ENCODE results near the gene KCNK10. TPM values are rescaled to one million over a fixed set of nuclear protein-coding genes. Genes with fewer than 3 reads are reported as not detected.

KCNK10 gene
- polyA plus RNA-seq, 2 of the 4 experiments (the other 2 are of a cell fraction), result not detected

- no peak overlapping the region for H3K4me3 ChIP-seq
- WGBS (ENCODE audit: missing lambda C conversion rate), result 22% methylated on average over 4 of the region's 4 CpGs
- FAIRE-seq (no peak), ATAC-seq (no peak), DNase-seq (ENCODE audit: low read depth in 1 of 2, low spot score in 1 of 2) (no peak)
- no peaks in the 10 kb centered on the region for H3K9me3 ChIP-seq
- no peak for TF ChIP-seq RFX5 (IDR thresholded peaks at IDR 0.05)
- no peak for TF ChIP-seq MAX (IDR thresholded peaks at IDR 0.05)
- no peak for TF ChIP-seq MYC (IDR thresholded peaks at IDR 0.05; ENCODE audit: borderline replicate concordance, low read length)
- no peak for TF ChIP-seq CHD4 (IDR thresholded peaks at IDR 0.05; ENCODE audit: borderline replicate concordance)
- no peak for TF ChIP-seq NPAS2 (CRISPR knock-in tag; IDR thresholded peaks at IDR 0.05; ENCODE audit: borderline replicate concordance)
- no peak for TF ChIP-seq E2F6 (IDR thresholded peaks at IDR 0.05; ENCODE audit: borderline replicate concordance, low read depth)
- no peak for TF ChIP-seq HES2 (IDR thresholded peaks at IDR 0.05)
- TF ChIP-seq POLR2AphosphoS2 (conservative IDR thresholded peaks at IDR 0.05; ENCODE audit: low read length), result no peak
- no peak for TF ChIP-seq HEYL (CRISPR knock-in tag; IDR thresholded peaks at IDR 0.05)
- no peak for TF ChIP-seq RARB (CRISPR knock-in tag; IDR thresholded peaks at IDR 0.05)
- TF ChIP-seq, protein P1, sequence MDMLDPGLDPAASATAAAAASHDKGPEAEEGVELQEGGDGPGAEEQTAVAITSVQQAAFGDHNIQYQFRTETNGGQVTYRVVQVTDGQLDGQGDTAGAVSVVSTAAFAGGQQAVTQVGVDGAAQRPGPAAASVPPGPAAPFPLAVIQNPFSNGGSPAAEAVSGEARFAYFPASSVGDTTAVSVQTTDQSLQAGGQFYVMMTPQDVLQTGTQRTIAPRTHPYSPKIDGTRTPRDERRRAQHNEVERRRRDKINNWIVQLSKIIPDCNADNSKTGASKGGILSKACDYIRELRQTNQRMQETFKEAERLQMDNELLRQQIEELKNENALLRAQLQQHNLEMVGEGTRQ (IDR thresholded peaks at IDR 0.05), result no peak; the same call in 1 of the 2 replicates
- no peak for TF ChIP-seq FOSB (CRISPR knock-in tag; IDR thresholded peaks at IDR 0.05)
- TF ChIP-seq CBX8 (IDR thresholded peaks at IDR 0.05), result no peak
- no peak for TF ChIP-seq SMC3 (IDR thresholded peaks at IDR 0.05)
- TF ChIP-seq CBX2 (IDR thresholded peaks at IDR 0.05; ENCODE audit: borderline replicate concordance, low read depth), result no peak
- TF ChIP-seq POLR2A (IDR thresholded peaks at IDR 0.05; ENCODE audit: low read length), result no peak
- CTCF ChIA-PET, result no interaction called here
- H3K4me1 ChIP-seq, result no peaks in the 10 kb centered on the region
- H3K4me2 ChIP-seq, result no peak overlapping the region
- POLR2A ChIA-PET, result no interaction called here
- no peak overlapping the region for H3K27ac ChIP-seq
Measured at GRCh38 chr14:88364710-88365413, 41.8 kb upstream of the KCNK10 start.

DNA sequence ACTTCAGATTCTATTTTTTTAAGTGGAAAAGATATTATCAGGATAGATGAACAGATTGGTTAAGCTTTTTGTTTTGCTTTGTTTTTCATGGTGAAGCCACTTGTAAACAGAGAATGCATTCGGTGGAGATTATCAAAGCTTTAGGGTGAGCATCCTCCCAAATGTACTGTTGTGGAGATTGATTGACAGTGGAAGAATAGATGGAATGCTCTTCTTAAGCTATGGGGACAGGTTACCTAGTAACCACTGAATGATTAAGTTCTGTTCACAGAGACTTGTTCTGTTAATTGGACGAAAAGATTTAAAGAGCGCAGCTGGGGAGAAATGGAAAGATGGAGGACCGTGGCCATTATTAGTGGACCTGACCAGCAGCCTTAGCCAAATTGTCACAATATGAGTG, 40.6 kb upstream of the KCNK10 start:
- 51% methylated on average over 4 of the region's 4 CpGs for WGBS (ENCODE audit: missing lambda C conversion rate)
- Histone ChIP-seq H3K27ac (no peak overlapping the region), H3K9me3 (no peaks in the 10 kb centered on the region), H3K4me1 (no peaks in the 10 kb centered on the region), H3K4me3 (no peak overlapping the region), H3K4me2 (no peak overlapping the region)
- no peak for DNase-seq (ENCODE audit: low read depth in 1 of 2, low spot score in 1 of 2)
- ChIA-PET POLR2A (no interaction called here), CTCF (no interaction called here)
- TF ChIP-seq KDM5A (IDR thresholded peaks at IDR 0.05) (no peak), MYC (IDR thresholded peaks at IDR 0.05; ENCODE audit: borderline replicate concordance, low read length) (no peak), FOXS1 (CRISPR knock-in tag; IDR thresholded peaks at IDR 0.05) (no peak), POLR2AphosphoS2 (conservative IDR thresholded peaks at IDR 0.05; ENCODE audit: low read length) (no peak), BHLHE40 (IDR thresholded peaks at IDR 0.05; ENCODE audit: low read depth, low read length) (no peak), ZNF302 (CRISPR knock-in tag; IDR thresholded peaks at IDR 0.05) (no peak), RCOR1 (IDR thresholded peaks at IDR 0.05; ENCODE audit: low read depth, low read length) (no peak), NR3C1 (IDR thresholded peaks at IDR 0.05) (no peak), PHF8 (IDR thresholded peaks at IDR 0.05; ENCODE audit: borderline replicate concordance, low read depth) (no peak), SMC3 (IDR thresholded peaks at IDR 0.05) (no peak), EHMT2 (IDR thresholded peaks at IDR 0.05; ENCODE audit: low read depth) (no peak), EP300 (IDR thresholded peaks at IDR 0.05) (no peak)
- FAIRE-seq, result no peak
- no peak for ATAC-seq
